GM19397 (cell line): ENCODE measurements around the gene ANO1.

Experiments
- ATAC-seq: cut with Tn5 transposase; IDR thresholded peaks from one replicate; pipeline ENCODE4 v1.9.1; 2021; ENCODE audit warnings: mild to moderate bottlenecking, moderate library complexity; ENCODE audit not compliant: unreplicated experiment

ANO1 gene

DNA sequence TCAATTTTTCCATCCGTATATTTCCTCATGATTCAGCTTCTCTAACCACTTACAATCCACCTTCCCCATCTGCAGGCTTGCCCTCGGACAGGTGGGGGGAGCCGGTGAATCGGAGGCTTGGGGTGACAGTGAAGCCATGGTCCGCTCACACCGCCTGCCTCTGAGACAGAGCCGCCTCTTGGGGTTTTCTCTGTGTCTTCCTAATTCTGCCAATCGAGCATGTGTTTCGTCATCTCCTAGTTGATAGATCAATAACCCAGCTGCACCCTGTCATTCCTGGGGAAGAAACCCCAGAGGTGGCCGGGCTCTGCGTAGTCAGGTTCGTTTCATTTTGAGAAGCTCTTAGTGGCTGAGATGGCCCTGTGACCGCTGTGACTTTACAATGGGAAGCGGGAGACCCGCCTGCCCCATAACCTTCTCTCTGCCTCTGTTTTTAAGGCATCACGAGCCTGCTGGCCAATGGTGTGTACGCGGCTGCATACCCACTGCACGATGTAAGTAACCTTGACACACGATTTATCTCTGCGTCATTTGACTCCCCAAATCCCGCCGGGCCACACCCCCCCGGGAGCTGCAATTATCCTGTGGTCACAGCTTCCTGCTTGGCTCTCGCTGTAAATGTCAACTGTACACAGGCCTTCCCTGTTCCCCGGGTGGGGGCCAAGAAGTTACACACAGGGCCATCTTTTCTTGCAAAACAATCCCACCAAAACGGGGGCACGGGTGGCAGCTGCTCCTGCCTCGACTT is 33.3 kb downstream of the ANO1 start:
- ATAC-seq = no peak

GRCh38 chr11:70112017-70112434 is 33.9 kb downstream of the ANO1 start:
- no peak for ATAC-seq

GRCh38 chr11:70113801-70114200 is 35.7 kb downstream of the ANO1 start:
- no peak for ATAC-seq

DNA sequence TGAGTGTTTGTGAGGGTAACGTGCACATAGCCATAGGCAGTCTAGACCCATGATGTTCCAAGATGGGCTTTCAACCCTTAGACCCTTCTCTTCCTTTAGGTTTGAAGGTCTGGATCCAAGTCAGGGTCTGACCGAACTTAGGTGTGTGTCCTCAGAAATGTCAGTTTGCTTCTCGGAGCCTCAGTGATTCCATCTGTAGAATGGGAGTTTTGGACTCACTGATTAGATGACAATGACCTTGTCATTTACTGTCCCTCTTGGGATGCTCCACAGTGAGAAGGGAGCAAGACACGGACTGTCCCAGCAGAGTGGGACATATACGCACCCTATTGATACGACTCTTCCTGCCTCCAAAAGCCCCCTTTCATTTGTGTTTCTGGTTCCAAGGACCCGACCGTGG is 37.7 kb downstream of the ANO1 start:
- no peak for ATAC-seq

DNA sequence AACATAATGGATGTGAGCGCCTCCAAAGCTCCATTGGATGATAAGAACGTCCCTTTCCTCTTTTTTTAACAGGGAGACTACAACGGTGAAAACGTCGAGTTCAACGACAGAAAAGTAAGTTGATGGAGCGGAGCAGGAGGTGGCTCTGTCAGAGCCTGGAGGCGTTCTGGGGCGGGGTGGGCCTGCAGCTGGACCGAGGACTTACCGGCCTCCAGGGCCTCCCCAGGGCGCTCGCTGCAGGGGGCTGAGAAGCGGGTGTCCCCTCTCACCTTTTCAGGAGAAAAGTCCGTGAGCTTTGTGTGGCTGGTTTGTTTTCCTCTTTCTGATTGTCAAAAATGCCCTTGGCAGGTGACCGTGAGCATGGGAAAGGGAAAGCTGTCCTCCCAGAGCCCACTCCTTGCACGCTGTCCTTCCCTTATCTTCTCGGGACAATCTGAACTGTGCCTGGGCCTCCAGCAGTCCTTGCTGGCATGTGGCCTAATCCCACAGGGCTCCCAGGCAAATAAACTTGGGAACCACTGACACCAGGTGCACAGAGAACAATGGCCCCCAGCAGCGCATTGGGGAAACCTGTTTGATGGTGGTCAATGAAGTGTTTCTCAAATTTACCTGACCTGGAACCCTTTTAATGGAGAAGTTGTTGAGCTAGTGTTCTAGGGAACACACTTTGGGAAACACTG is 38.4 kb downstream of the ANO1 start:
- no peak for ATAC-seq

DNA sequence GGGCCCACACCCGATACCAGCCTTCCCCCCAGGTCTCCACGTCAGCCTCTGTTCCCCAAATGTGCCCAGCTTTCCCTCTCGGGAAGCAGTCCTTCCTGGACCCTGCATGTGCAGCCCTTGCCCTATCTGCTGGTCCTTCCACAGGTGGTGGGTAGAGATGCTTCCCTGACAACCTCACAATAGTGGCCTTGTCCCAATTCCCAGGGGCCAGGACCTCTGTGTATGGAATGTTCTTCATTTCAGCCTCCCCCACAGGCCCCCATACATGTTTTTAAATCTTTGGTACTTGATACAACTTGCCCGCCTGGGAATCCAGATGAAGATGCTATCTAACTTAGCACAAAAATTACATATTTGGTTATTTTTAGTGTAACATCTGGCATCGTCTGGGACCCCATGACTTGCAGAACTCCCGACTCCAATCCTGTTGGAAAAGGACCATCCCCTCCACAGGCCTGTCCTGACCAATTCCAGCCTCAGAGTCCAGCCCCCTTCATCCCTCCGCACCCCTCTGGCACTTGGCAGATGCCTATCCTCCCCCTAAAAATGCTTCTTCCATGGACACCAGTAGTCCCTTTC is 39.5 kb downstream of the ANO1 start:
- ATAC-seq = no peak

GRCh38 chr11:70118642-70119041 is 40.5 kb downstream of the ANO1 start:
- no peak for ATAC-seq

GRCh38 chr11:70119502-70119901 is 41.4 kb downstream of the ANO1 start:
- ATAC-seq = no peak

DNA sequence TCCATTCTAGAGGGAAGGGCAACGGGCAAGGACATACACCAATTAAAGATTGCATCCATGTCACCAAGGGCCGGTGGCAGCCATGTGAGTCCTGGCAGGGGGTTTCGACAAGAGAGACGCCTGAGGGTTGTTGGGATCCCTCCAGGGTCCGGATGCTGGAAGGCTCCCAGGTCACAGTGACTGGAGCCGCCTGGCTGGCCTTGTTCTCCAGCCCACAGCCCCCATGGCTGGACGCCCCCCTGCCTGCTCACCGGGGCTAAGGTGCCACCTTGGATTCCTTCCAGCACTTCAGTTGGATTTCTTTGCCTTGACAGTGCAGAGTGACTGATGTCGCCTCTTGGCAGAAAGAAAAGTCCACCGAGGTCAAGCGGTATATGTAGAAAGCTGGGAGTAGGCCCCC is 42.6 kb downstream of the ANO1 start:
- no peak for ATAC-seq

- ATAC-seq = no peak
Measured at GRCh38 chr11:70122490-70123198, 44.5 kb downstream of the ANO1 start.

DNA sequence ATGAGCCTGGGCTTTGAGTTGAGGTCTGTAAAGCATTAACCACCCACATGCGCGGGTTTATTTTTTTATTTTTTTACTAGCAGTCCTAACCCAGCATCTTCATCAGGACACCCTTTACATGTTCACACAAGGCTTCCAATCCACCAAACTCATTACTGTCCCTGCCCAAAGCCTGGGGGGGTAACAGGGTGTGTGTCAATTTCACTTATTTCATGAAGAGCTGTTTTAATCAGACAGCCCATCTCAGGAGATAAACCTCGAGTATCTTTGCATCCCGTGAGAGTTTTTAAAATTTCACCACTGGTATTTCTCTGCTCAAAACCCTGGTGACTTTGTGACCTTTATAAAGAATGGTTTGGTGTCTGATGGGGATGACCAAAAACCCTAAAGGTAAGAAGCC is 45.6 kb downstream of the ANO1 start:
- no peak for ATAC-seq

GRCh38 chr11:70124321-70125000 is 46.3 kb downstream of the ANO1 start:
- ATAC-seq = no peak

DNA sequence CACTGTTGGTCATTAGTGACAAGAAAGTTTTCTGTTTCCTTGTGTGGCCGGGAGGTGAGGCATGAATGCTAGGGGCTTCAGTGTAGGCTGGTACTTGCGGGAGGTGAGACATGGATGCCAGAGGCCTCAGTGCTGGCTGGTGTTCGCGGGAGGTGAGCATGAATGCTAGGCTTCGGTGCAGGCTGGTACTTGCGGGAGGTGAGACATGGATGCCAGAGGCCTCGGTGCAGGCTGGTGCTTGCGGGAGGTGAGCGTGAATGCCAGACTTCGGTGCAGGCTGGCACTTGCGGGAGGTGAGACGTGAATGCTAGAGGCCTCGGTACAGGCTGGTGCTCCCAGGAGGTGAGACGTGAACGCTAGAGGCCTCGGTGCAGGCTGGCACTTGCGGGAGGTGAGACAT is 48.4 kb downstream of the ANO1 start:
- ATAC-seq = no peak

- ATAC-seq = no peak
Measured at GRCh38 chr11:70127653-70128434, 49.7 kb downstream of the ANO1 start.

DNA sequence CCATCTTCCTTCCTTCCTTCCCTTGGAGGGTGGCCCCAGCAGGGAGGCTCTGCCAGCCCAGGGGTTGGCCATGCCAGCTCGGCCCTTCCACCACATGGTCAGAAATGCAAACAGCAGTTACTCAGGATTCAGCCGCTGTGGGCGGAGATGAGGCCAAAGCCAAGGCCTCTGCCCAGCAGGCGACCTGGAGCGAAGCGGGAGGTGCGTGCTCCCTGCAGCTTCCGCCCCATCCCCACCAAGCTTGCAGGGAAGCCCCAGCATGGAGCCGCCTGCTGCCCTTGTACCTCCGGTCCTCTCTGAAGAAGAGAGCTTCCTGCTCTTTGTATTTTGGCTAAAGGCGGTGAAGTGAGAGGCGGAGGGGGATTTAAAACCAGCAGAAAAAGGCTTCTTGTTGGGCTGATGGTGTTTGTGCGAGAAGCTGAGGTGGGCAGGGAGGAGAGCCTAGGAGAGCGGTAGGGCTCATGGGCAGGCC is 50.4 kb downstream of the ANO1 start:
- ATAC-seq = no peak

DNA sequence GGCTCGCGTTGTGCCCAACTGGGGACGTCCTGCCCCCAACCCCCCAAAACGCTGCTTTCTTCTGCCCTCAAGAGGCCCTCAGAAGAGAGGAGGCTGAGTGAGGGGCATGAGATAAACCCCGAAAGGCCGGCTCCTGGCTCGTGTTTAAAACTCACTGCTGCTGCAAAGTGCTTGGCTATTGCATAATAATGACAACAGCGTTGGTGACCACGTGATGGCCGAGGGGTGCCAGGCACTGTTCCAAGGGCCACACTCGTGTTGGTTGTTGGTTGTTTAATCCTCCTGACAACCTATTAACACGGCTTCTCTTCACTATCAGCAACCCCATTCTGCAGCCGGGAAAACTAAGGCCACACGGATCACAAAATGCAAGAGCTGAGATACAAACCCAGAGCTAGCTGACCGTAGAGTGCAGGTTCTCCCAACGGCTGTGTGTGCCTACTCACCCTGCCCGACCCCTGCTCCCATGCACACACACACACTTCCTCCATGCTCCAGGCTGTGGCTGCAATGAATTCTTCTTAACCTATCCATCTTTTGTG is 51.0 kb downstream of the ANO1 start:
- ATAC-seq = no peak

GRCh38 chr11:70130636-70131035 is 52.5 kb downstream of the ANO1 start:
- no peak for ATAC-seq

GRCh38 chr11:70131606-70132190 is 53.6 kb downstream of the ANO1 start:
- ATAC-seq = no peak

DNA sequence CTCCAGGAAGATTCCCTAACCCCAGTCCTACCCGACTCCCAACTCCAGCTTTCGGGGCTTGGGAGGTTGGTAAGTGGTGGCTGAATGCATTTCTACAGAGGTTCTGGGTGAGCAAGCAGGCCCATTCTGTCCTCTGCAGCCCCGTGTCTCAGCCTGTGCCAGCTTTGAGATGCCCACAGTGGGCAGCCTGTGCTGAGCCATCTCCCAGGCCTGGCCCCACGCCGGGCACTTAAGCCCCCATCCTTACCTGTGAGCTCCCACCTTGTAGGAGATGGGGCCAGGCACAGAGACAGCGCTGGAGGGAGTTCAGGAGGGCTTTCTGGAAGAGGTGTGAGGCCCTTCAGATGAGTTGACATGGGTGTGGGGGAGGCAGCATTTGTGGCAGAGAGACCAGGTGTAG is 54.5 kb downstream of the ANO1 start:
- ATAC-seq = no peak
